HL-60/S4 treated with phorbol 12-myristate 13-acetate at 8.2 ng/mL for 4 days and 3 days (cell line): ENCODE measurements around the gene COMT.
"Not testable (repeated sequence)": the region's sequence is repeated elsewhere in the genome, so short reads cannot be mapped to it uniquely, and the experiment has no call there.

Experiments used
- in situ Hi-C: fragments of 300-500 bp; cut with MboI; formaldehyde crosslinking; loops from 2 replicates; pipeline ENCODE4 v1.15.0; 2022; ENCODE audit warnings: low sequenced_read_pairs

The COMT gene

DNA sequence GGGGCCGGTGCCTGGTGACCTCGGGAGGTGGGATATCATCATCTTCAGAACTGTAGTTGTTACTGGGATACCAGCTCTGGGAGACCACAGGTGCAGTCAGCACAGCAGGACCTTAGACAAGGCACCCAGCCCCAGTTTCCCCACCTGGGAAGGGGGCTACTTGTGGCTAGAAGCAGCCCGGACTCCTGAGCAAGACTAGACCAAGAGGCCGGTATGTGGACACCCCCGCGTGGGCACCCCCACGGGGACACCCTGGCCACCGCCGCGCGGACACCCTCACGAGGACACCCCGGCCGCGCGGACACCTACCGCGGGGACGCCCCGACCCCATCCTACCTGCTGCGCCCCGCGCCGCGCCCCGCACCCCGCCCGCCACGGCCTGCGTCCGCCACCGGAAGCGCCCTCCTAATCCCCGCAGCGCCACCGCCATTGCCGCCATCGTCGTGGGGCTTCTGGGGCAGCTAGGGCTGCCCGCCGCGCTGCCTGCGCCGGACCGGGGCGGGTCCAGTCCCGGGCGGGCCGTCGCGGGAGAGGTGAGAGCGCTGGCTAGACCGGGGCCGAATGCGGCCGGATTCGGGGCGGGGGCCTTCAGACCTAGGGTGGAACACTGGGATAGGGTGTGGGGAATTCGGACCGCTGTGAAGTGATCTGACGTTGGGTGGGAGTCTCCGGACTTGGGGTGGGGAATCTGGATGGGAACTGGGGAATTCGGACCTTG, at the start of gene COMT, which contains the start of gene TXNRD2:
COMT (plus strand) TSS at position 408 of the 718 bp plus-strand sequence. CDS start 20,755 bp downstream, outside the sequence.
TXNRD2 (minus strand) TSS at position 454 of the 718 bp plus-strand sequence; CDS start at position 439, 15 bp downstream.
- in situ Hi-C loops = no loop called here

- in situ Hi-C loops = no loop called here
Observed at GRCh38 chr22:19892257-19892879, 49.2 kb upstream of the COMT start.

DNA sequence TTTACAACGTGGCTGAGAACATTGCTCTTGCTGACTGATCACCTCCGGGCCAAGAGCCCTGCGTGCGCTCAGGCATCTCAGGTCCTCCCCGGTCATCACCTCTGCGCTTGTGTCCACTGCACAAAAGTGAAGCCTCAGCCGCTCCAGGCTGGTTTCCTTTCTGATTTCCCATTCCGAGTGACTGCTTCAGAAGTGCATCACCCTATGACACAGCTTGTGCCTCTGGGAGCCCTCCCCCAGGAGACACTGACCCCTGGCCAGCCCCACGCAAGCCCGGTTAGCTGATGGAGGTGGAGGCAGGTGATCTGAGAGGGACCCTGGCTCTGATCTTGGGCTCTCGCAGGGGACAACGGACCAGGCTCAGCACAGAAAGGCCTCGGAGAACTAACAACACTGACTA, 48.6 kb upstream of the COMT start:
- in situ Hi-C loops = no loop called here

- in situ Hi-C loops = no loop called here
Observed at GRCh38 chr22:19893363-19893762, 48.2 kb upstream of the COMT start.

DNA sequence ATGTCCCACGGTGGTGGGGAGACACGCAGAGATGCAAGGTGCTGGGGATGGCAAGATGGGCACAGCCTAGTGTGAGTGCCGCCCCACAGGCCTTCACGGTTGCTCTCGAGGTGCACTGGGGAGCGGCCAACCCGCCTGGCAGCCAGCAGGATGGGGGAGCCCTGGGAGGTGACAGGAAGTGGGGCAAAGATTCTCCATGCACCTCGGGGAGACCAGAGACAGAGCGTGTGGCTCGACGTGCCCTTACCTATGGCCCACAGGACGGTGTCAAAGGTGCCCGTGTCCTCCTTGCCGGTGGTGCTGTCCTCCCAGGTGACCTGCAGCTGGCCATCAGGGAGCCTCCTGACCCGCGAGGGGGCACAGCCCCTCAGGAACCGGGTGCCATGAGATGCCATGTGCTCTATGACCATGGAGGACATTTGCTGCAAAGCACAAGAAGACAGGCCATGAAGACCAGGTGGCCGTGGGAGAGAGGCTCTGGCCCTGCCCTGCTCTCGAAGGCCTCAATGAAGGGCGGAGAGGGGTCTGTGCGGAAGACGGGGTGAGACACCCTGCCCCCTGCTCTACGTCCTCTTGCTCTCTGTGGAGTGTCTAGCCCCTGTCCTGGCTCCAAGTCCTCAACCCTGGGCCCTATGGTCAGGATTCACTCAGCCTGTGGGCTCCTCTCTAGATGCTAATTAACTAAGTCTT, 46.3 kb upstream of the COMT start:
- in situ Hi-C loops = no loop called here

GRCh38 chr22:19896665-19897355, 44.8 kb upstream of the COMT start:
- in situ Hi-C loops = no loop called here

GRCh38 chr22:19897726-19898125, 43.8 kb upstream of the COMT start:
- in situ Hi-C loops = no loop called here

- in situ Hi-C loops = no loop called here
Observed at GRCh38 chr22:19898145-19898544, 43.4 kb upstream of the COMT start.

- in situ Hi-C loops = no loop called here
Observed at GRCh38 chr22:19898831-19899567, 42.6 kb upstream of the COMT start.

- in situ Hi-C loops = no loop called here
Observed at GRCh38 chr22:19900707-19901436, 40.7 kb upstream of the COMT start.

DNA sequence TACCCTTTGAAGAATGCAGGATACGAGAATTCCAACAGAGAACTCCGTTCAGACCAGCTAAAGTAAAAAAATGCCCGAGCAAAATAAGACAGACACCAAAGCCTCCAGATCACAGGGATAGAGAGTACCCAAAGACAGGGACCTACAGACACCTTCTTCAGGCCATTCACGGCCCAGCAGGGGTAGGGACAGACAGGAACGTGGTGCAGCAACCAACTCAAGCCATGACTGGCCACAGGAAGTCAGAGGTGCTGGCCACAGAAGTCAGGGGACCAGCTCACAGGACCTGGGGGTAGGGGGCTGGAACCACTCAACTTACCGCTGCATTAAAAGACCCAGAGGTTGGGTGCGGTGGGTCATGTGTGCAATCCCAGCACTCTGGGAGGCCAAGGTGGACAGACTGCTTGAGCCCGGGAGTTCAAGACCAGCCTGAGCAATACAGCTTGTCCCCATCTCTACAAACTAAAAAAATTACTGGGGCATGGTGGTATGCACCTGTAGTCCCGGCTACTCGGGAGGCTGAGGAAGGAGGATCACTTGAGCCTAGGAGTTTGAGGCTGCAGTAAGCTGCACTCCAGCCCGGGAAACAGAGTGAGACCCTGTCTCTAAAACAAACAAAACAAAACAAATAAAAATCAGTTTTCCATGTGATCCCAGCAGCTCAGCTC, 39.9 kb upstream of the COMT start:
- in situ Hi-C loops = no loop called here

GRCh38 chr22:19902245-19902715, 39.3 kb upstream of the COMT start:
- in situ Hi-C loops = no loop called here

DNA sequence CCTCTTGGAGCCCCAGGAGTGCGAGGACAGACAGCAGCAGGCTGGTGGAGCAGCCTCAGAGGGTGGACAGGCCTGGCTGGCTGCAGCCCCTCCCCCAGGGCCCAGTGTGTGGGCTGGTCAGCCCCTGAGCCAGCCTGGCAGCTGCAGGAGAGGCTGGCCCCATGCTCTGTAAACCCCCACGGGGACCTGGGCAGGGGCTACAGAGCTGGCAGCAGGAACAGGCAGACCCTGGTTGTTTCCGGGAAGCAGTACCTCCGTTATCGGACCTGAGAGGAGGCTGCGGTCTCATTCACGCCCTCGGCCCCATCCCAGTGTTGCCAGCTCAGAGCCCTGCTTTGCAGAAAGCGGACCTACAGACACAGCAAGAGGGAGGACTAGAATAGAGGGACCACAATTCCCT, 38.5 kb upstream of the COMT start:
- in situ Hi-C loops = no loop called here

DNA sequence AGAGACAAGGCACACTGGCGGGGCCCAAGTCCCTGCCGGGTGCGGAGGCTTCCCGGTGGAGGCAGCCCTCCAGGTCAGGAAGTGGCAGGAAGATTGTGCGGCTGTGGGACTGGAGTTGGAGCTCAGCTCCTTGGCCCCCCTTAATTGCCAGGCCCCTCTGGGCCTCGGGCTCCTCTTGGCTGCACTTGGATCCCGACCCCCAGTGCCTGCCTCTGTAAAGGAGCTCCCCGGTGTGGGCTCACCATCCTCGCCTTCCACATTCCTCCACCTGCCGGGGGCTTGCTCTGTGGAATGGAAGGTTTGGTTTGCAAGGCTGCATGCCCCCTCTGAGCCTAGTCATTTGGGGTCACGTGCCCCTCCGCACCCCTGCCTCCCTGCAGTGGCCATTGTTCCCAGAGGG, 38.1 kb upstream of the COMT start:
- in situ Hi-C loops = no loop called here

- in situ Hi-C loops = no loop called here
Observed at GRCh38 chr22:19904174-19904856, 37.3 kb upstream of the COMT start.

GRCh38 chr22:19904935-19905334, 36.6 kb upstream of the COMT start:
- in situ Hi-C loops = no loop called here

- in situ Hi-C loops = no loop called here
Observed at GRCh38 chr22:19905347-19906276, 36.0 kb upstream of the COMT start.

DNA sequence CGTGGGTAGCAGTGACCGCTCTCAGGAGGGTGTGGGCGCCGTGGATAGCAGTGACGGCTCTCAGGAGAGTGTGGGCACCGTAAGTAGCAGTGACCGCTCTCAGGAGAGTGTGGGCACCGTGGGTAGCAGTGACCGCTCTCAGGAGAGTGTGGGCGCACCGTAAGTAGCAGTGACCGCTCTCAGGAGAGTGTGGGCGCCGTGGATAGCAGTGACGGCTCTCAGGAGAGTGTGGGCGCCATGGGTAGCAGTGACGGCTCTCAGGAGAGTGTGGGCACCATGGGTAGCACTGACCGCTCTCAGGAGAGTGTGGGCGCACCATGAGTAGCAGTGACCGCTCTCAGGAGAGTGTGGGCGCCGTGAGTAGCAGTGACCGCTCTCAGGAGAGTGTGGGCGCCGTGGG, 34.7 kb upstream of the COMT start:
- in situ Hi-C loops = not testable (repeated sequence)
